Fibroblast of peridontal ligament (primary cell): ENCODE measurements around the gene NFIB.
A peak's percentile ranks its signal among the peaks of the same experiment; 100 is the strongest.

Source experiments
- DNase-seq: peaks from one replicate; pipeline ENCODE4 v3.0.0-alpha.2; 2010; ENCODE audit errors: extremely low read depth

The NFIB gene

DNA sequence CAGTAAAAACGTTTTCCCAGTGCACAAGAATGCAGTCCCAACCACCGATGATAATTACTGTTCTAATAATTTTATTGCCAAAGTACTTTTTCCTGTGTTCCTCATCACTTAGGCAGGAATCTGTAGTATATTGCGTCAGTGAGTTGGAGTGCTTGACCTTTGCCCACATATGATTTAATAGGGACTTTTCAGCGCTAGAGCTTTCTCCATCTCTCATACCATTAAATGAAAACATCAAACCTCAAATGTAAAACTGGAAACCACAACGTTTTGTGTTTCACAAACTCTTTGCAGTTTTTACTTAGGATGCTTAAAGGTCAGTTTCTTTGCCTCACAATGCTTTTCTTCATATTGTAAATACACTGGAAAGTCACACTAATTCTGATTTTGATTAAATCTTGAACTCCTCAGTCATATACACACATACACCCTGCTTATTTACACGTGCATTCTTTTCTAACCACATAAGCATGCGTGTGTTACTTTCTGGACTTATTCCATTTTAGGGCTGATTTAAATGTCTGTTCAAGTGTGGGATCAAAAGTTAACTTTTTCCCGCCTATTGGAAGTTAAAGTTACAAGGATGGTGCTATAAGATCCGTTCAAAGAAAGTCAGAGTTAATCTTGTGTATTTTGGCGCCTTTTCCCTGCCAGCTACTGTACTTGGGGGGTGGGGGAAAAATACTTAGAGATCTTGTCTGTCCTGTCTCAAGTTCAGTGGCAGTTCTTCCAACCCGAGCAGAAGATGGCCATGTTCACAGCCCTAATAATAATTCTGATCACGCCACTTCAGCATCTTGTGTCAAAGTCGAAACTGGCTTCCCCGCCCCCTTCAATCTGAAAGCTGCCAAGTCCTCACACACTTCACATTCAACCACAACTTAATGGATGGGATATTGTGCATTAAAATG, 6.6 kb upstream of the NFIB start:
- DNase-seq: peak; percentile 99

DNA sequence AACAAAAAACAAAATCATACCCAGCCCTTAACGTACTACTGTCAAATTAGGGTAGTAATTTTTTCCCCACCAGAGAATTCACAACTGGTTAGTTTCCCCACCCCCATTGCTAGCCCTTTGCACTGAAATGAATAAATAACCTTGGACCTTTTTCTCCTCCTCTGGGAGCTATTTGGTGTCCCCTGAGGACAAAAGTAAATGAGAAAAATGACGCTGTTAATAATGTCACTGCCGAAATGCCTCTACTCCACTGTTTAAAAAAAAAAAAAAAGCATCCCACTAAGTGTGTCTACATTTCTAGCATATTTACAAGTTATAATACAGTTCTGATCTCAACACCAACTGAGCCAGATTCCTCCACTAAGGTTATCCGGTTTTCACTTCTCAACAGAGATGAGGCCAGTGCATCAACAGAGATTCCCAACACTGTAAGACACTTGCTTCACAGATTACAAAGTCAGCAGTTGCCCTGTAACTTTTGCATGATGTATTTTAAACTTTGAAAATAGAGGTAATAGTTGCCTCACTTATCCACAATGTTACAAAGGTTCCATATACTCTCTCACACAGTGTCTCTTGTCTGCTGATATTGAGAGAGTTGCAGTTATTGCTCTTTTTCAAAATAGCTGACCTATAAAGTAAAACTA, 5.1 kb upstream of the NFIB start:
- no peak for DNase-seq

DNA sequence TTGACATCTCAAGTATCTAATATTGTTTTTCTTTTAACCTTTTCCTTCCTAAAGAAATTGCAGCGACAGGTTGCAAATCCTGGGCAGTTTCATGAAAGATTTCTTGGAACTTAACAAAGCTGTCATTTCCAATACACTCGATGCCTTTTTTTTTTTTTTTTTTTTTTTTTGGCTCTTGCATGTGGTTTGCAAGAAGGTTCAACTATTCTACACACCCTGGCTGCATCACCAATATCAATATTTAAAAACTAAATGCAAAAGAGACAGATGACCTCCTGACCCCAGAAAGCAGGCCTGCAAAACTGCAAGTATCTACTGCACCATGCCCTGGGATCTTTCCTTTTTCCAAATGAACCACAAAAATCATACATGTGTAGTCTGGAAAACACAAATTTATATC, 4.4 kb upstream of the NFIB start:
- no peak for DNase-seq

DNA sequence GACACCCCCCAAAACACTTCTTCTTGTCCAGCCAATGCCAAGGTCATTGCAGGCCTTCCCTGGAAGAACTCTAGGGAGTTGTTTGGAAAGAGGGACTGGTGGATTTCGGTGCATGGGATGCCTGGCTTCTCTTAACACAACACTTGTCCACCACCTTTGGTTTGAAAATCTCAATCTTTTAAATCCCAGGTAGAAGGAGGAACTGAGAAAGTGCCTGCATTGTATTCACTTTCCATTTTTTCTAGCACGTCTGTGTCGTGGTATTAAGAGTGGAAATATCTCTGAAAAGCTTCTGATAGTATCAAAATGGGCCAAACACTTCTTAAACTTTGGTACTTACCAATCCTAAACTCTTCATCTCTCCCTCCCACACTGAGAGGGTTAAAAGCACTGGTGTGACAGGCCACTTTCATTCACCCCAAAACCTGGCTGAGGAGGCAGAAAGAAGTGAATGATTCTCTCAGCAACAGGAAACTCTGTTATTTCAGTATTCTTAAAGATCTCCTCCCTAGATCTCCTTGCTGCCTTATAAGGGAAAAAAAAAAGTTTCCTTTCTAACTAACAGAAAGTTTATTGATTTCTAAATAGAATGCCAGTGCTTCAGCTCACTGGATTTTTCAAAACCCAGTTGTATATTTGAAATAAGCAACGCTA, 3.9 kb upstream of the NFIB start:
- DNase-seq: peak; percentile 13

DNA sequence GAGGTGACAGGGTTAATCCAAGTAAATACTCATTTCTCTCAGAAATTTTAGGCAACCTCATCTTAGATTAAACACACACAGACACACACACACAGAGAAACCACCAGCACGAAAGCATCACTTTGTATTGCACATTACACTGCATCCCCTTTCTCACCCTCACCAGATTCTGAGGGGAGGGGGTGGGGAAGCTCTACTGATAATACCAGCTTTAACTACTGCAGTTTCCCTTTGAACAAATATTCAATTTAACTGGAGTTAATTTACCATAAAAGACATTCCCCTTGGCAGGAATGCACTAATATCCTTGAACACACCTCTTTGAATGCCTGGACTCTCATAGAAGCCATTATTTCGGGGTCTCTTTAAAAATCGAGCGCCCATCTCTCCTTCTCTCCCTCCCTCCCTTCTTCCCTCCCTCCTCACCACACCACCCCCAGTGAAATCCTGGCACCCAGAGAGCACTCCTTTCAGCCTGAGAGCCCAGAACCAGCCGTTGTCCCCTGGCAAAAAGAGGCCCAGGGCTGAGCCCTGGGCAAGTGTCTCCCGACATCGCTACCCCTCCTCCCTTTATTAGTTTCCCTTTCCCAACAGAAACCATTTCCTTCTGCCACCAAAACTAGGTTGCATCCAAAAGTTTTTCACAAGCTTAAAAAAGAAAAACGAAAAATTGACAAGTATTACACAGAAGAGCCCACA, 2.8 kb upstream of the NFIB start:
- DNase-seq: no peak

DNA sequence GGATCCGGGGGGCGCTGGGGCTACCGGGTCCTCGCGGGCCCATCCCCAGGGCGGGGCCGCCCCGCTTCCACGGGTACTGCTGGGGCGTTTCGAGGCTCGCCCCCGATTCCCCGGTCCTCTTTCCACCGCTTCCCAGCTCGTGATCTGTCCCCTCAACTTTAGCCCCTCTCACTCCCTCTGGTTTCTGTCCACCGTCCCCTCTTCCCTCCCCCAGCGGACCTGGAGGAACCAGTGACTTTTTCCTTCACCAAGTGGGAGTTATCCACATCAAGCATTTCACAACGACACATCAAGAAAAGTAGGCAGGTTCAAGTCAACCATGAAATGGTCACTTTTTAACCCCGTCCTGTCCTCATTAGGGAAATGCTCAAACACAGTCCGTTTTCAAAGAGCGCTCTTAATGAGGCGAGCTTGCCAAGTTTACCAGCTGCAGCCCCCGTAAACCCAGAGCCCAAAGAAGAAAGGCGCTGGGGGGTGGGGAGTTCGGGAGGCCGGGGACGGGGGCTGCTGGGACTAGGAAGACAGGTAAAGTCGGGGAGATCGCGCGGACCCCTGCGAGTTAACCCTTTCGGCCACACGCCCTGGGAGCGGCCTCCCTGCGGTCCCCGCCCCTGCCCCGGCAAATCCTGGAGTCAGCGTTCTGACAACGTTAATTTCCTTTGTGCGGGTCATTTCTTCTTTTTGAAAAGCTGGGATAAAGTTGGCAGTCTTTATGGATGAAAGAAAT, 2.1 kb upstream of the NFIB start:
- DNase-seq: peak; percentile 15

DNA sequence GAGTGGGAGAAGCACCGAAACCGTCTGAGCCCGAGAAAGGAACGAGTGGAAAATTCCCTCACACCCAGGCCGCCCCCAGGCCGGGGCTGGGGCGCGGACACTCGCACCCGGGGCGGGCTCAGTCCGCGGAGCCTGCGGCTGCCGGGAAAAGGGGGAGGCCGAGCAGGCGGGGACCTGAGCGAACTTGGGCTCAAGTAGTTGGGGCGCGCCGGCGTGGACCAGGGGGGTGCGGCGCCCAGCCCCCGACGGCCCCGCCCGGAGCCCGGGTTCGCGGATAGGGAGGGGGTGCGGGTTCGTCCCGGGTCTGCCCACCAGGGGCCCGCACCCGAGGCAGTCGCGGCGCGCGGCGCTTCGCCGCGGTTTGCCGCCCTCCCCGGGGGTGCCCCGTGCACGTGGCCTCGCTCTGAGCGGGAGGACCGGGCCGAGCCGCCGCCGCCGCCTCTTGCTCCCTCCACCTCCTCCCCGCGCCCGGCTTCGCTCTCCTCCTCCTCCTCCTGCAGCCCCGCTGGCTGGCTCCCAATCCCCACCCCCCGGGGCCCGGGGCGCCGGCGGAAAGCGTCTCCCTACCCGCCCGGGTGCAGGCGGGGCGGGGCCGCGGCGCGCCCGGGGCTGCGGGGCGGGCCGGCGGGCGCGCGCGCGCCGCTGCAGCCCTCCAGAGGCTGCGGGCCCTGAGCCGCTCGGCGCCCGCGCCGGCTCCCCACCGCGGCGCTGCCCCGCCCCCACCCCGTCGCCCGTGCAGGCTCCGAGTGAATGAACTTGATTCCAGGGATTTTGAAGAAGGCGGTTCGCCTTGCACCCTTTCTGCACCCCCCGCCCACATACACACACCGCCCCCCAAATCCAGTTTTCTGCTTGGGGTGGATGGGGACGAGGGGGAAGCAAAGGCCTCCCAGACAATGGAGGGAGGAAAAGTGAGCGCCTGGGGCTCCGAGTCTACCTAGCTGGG, 1.3 kb upstream of the NFIB start:
- DNase-seq: peak; percentile 71

DNA sequence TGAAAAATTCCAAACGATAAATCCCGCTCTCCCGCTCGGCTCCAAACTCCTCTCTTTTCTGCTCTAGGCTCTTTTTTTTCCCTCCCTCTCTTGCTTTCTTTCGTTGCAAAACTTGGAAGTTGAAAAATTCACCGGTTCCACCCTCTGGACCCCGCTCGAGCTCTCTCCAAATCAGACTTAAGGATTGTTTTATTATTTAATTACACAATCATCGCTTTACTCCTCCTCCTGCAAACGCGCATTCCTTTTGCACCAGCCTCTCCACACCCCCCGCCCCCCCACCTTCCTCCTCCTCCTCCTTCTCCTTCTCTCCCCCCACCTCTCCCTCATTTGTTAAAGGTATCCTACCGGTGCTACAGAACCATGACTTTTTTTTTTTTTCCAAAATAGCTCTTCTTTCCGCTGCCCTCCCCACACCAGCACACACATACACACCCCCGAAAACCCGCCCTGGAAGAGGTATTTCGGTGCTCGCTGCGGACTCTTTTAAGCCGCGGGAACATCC, 535 bp upstream of the NFIB start:
- DNase-seq: peak; percentile 86

DNA sequence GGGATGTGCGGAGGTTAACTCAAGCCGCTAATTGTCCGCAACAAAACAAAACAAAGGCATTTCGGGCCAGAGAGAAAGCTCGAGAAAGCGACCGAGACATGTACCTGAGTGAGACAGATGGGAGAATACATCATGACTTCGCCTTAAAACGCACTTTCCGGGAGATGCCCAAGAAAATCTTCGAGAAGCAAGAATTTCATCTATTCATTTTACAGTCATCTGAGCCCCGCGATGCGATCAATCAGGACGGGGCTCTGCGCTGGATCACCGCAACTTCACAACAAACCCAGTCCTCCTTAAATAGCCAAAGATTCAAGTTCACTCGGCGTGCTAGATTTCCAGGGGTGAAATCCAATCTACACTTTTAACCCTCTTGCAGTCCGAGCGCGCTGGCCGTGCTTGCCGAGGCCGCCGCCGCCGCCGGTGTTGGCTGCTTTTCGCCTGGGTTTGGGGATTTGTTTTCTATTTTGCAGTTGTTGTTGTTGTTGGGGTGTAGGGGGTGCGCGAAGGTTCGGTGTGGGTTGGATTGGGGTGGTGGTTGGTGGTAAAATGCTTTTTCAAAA, 482 bp downstream of the NFIB start:
- DNase-seq: peak; percentile 63

DNA sequence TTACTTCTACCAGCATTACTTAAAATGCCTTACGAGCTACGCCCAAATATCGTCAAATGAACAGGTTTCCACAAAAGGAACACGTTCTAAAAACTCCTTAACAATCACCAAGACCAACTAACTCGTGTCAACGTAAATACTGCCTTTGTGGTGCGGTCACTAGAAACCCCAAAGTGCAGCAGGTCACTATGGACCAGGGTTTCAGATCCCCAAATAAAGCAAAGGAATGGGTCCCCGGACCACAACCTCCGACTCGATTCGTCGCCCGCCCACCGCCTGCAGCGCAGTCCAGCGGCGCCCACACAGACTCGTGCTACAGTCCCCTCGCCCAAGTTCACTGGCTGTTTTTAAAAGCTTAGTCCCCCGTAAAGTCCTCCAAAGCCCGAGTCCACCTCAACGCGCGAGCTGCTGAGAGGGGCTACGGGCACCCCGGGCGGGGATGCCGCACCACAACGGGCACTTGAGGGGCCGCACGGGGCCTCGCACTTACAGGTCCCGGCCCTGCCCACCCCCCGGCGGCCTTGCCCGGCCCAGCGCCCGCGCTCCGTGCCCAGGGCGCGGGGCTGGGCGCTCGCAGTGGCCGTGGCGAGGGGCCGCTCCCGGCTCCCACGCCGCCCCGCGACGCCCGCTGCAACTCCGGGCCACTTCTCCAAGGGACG, 1.1 kb downstream of the NFIB start:
- DNase-seq: peak; percentile 28

DNA sequence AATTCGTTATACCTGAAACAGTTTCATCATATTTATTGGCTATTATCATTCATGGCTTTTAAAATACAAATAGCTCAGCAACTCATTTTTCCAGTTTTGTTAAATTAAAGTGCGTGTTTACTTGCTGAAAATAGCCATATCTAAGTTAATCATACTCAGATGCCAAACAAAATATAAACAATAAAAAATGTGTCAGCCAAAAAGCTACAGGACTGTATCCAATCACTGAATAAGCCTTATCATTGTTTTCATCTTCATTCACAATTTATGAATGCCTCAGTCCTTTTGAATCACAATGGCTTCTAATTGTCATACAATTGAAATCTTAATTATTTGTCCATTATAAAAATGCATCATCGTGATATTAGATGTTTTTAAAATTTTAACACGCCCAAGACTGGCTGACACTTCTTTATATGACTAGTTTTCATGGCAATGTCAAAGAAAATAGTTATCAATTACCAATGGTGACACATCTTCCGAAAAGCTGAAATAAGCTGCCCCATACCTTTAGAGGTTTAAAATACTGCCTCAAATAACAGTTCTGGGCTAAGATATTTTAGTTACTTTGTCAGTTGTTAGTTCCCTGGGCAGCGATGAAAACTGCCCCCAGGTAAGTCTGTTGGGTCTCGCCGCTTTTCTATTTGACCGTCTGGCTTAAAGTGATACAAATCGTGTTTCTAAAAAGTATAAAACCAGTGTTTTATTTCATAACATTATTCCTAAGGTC, 1.8 kb downstream of the NFIB start:
- DNase-seq: no peak

DNA sequence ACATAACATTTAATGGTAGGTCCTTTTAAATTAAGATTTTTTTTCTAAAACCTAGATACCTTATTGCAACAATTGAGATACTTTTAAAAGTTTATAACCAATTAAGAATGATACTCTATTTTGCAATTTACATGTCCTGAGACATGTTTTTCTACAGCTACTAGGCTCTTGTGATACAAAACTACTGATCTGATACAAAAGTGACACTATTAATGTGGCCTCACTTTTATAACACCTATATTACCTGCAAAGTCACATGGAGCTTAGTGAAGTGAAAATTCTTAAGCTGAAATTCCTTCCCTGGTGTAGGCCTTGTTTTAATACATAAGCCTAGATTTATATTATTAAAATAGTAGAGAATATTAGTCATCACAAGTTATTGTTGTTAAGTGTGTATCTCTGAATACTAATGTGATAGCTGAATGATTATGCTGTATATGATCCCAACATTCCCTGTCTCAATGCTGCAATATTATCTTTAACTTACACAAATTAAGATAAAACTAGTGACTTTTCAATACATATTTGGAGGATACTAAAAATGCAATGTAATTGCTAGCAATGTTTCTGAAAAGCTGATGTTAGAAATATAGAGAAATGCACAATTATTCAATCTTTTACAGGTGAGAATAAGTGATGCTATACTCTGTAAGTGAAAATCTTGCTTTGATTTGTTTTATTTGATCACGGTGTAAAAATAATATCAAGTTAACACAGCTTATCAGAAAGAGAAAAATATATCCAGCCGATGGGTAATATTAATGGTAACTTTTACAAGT, 2.6 kb downstream of the NFIB start:
- DNase-seq: no peak

DNA sequence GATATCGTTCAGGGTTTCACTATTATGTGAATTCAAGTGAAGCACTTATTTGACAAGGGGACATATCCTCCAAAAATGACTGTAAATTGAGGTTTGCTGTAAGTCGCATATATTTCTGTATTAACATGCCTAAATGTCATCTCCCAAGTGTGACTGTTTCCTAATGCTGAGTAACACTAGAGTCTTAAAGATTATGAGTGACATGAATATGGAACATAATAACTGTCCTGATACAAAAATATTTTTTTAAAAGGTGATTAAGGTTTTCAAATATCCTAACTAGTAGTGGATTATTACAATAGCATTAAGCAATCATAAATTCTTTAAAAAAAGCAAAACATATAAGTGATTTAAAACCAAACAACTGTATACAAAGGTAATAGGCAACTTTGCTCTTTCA, 3.6 kb downstream of the NFIB start:
- no peak for DNase-seq

DNA sequence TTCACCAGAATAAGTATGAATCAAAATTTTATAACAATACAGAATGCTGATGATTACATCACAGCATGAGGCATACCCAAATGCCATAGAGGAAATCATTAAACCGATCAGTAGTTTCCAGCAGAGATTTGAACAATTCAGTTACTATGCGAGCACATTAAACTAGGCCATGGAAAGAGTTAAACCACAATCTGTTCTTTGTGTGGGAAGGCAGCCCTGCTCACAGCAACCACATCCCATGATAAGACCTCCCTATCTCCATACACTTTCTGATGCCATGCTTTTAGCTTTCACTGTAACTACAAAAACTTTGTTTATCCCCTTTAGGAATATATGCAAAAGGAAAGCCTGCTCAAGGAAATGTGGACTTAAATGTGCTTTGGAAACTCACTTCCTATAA, 4.5 kb downstream of the NFIB start:
- peak; percentile 12 for DNase-seq

DNA sequence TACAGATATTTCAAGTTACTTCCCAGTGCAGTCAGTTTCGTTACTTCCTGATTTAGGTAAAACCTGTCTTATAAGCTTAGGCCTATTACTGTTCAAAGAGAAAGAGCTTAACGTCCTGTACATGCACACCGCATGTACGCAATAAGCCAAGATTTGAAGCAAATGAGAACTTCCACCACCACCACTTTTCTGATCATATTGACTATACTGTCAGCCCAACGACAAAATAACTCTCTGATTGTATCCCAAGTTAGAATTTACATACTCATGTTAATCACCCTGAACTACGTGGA, 5.1 kb downstream of the NFIB start:
- DNase-seq: no peak

DNA sequence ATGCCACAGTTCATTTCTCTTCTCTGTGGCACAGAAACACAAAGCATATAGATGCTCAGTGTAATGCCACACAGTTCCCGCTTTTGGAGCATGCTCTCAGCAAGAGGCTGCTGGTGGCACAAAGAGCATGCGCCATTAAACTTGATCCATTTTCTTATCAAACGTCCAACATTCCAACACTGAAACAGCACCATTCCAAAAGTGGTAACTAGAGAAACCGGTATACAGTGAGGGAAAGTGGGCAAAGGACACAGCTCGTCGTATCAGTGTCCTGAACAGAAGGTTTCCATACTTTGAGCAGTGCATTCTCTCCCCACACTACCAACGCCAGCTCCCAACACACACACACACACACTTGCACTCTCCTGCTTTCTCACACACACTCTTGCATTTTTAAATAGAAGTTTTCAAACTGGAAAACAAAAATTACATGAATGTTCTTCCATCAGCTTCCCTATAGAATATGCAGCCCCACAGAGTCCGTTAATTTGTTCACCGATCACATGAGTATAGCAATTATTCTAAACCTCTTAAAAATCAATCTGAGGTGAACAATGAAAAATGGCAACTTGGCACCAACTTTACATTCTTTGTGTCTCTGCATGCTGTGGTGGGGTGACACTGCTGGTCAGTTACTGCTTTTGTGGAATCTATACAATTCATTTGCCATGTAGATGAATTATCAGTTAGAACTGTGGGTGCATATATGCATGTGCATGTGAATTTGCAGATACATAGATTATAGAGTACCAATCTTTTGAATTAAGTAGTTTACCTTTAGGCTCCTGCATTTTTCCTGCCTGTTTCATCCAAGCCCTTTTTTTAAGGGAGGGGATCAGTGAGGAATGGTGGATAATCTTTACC, 5.7 kb downstream of the NFIB start:
- no peak for DNase-seq
